ENCODE results near the gene EML5. TPM values are rescaled to one million over a fixed set of nuclear protein-coding genes. Genes with fewer than 3 reads are reported as not detected.

The EML5 gene
- total RNA-seq, 1 experiment from 2014 or later = 1.8 TPM

GRCh38 chr14:88625671-88626070 is 167.1 kb downstream of the EML5 start (continued):
- TF ChIP-seq ATF3 (IDR thresholded peaks at IDR 0.05) (no peak), TCF7L2 (IDR thresholded peaks at IDR 0.05; ENCODE audit: borderline replicate concordance, extremely low read depth, insufficient read depth, insufficient read length) (no peak), CEBPB (IDR thresholded peaks at IDR 0.05; ENCODE audit: low read depth) (no peak), REST (IDR thresholded peaks at IDR 0.05; ENCODE audit: low read depth) (no peak), POLR2A (IDR thresholded peaks at IDR 0.05; ENCODE audit: borderline replicate concordance, extremely low read depth, insufficient read depth, insufficient read length) (no peak)

GRCh38 chr14:88621100-88621499 is 171.7 kb downstream of the EML5 start:
- ATAC-seq = no peak
- H3K27me3 ChIP-seq (ENCODE audit: insufficient read depth, low read length) = no peaks in the 10 kb centered on the region
- RAD21 ChIA-PET (ENCODE audit: low non-redundant PET in 1 of 2, low total read pairs in 2 of 2, uncharacterized antibody in 2 of 2, unreplicated experiment in 2 of 2) = no interaction called here

More at GRCh38 chr14:88621100-88621499, 171.7 kb downstream of the EML5 start:
- POLR2A ChIA-PET = no interaction called here
- H3K9me3 ChIP-seq (ENCODE audit: control insufficient read depth in 1 of 2, insufficient read depth in 1 of 2, low read depth in 1 of 2, low read length in 2 of 2) = no peaks in the 10 kb centered on the region
- intact Hi-C loops (cut with micrococcal nuclease) = no loop called here
- no peak for DNase-seq (ENCODE audit: low read depth, low spot score)
- CTCF ChIA-PET = no interaction called here
- no peaks in the 10 kb centered on the region for H4K20me1 ChIP-seq (ENCODE audit: insufficient read depth)
- no peak overlapping the region for H3K27ac ChIP-seq (ENCODE audit: low read depth, low read length)
- no peak overlapping the region for H3K9ac ChIP-seq (ENCODE audit: low read length)
- no peak overlapping the region for H2AFZ ChIP-seq (ENCODE audit: low read depth, low read length, poor library complexity, severe bottlenecking)
- H3K4me1 ChIP-seq (ENCODE audit: control insufficient read depth in 1 of 2, insufficient read depth in 2 of 2, low read length in 2 of 2) = no peaks in the 10 kb centered on the region
- H3K79me2 ChIP-seq (ENCODE audit: insufficient read depth, low read length) = no peaks in the 10 kb centered on the region
- no peak overlapping the region for H3K4me2 ChIP-seq (ENCODE audit: low read length)
- H3K36me3 ChIP-seq (ENCODE audit: control insufficient read depth in 1 of 2, insufficient read depth in 2 of 2, low read length in 2 of 2) = no peaks in the 10 kb centered on the region
- H3K4me3 ChIP-seq (replicated peaks in 1 of 2; ENCODE audit: low read depth in 1 of 2, low read length in 2 of 2) = no peak overlapping the region
- no peaks in the 10 kb centered on the region for H3K9me2 ChIP-seq (ENCODE audit: insufficient read depth)
- no TSS peak for BruUV-seq (replicated peaks)
- TF ChIP-seq EZH2 (IDR thresholded peaks at IDR 0.05) (no peak), CBX3 (IDR thresholded peaks at IDR 0.05; ENCODE audit: low read depth) (no peak)
